HepG2 (cell line): ENCODE data around the gene SPAG6. TPM values are rescaled to one million over a fixed set of nuclear protein-coding genes. Genes with fewer than 3 reads are reported as not detected.
A peak's percentile ranks its signal among the peaks of the same experiment; 100 is the strongest.

ENCODE experiments used
- BORCS8-MEF2B ChIP-seq: sonication (generic); formaldehyde crosslinking; IDR thresholded peaks from 2 replicates; pipeline ENCODE4 v1.8.0; 2022; ENCODE audit warnings: mild to moderate bottlenecking, missing genetic modification reagents
- FOXC1 ChIP-seq: sonication (generic); formaldehyde crosslinking; IDR thresholded peaks from 2 replicates; pipeline ENCODE4 v1.8.0; 2022; ENCODE audit warnings: mild to moderate bottlenecking, missing genetic modification reagents, borderline replicate concordance
- GLI4 ChIP-seq: sonication (generic); formaldehyde crosslinking; IDR thresholded peaks from 2 replicates; pipeline ENCODE4 v1.5.1; 2020; ENCODE audit warnings: missing genetic modification reagents, mild to moderate bottlenecking, moderate library complexity, borderline replicate concordance
- IRX3 ChIP-seq: sonication (generic); formaldehyde crosslinking; IDR thresholded peaks from 2 replicates; pipeline ENCODE4 v1.8.1; 2023; ENCODE audit warnings: mild to moderate bottlenecking, low read depth, missing genetic modification reagents, borderline replicate concordance
- KLF6 ChIP-seq: IDR thresholded peaks from 2 replicates; pipeline ENCODE4 v1.8.0; 2016; ENCODE audit warnings: missing biosample characterization, missing genetic modification reagents
- NFKBIZ ChIP-seq: IDR thresholded peaks from 2 replicates; pipeline ENCODE4 v1.6.1; 2018; ENCODE audit warnings: missing genetic modification reagents, missing compliant biosample characterization
- NR2F6 ChIP-seq, 2 experiments: IDR thresholded peaks; 2 replicates each; pipeline ENCODE4 v1.6.1; 2016; ENCODE audit warnings: antibody characterized with exemption in 1 of 2, mild to moderate bottlenecking in 1 of 2
- RBM39 ChIP-seq: fragments of 200-400 bp; formaldehyde crosslinking; IDR thresholded peaks from one replicate; pipeline ENCODE4 v1.6.1; 2018; ENCODE audit warnings: antibody characterized with exemption, mild to moderate bottlenecking, low read depth, low read length; ENCODE audit not compliant: poor library complexity, severe bottlenecking
- REST ChIP-seq, 2 experiments: IDR thresholded peaks; 2 replicates each; pipeline ENCODE4 v1.6.1; 2011 to 2012; ENCODE audit warnings: low read length in 2 of 2, borderline replicate concordance in 1 of 2, low read depth in 1 of 2, mild to moderate bottlenecking in 1 of 2, moderate library complexity in 1 of 2
- SP1 ChIP-seq, 2 experiments: fragments of 450-650 bp in 1 of 2; sonication (generic) in 1 of 2; formaldehyde crosslinking in 1 of 2; IDR thresholded peaks; 2 replicates each; pipeline versions ENCODE4 v1.4.0 to v1.6.1; 2016 to 2020; ENCODE audit warnings: missing genetic modification reagents in 1 of 2
- UBTF ChIP-seq: sonication (generic); formaldehyde crosslinking; IDR thresholded peaks from 2 replicates; pipeline ENCODE4 v1.4.0; 2020; ENCODE audit warnings: mild to moderate bottlenecking, missing genetic modification reagents
- ZBTB2 ChIP-seq: sonication (generic); formaldehyde crosslinking; IDR thresholded peaks from 2 replicates; pipeline ENCODE4 v1.8.0; 2022; ENCODE audit warnings: low read depth, missing genetic modification reagents
- ZC3H13 ChIP-seq: sonication (generic); formaldehyde crosslinking; IDR thresholded peaks from 2 replicates; pipeline ENCODE4 v1.8.1; 2023; ENCODE audit warnings: mild to moderate bottlenecking, missing genetic modification reagents, moderate library complexity
- ZFP82 ChIP-seq: sonication (generic); formaldehyde crosslinking; IDR thresholded peaks from 2 replicates; pipeline ENCODE4 v1.5.1; 2020; ENCODE audit warnings: mild to moderate bottlenecking, missing genetic modification reagents, borderline replicate concordance
- ZFX ChIP-seq: sonication (generic); formaldehyde crosslinking; IDR thresholded peaks from 2 replicates; pipeline ENCODE4 v1.4.0; 2020; ENCODE audit warnings: mild to moderate bottlenecking, low read depth, missing genetic modification reagents, moderate library complexity
- ZMYM2 ChIP-seq: sonication (generic); formaldehyde crosslinking; IDR thresholded peaks from 2 replicates; pipeline ENCODE4 v1.8.0; 2022; ENCODE audit warnings: mild to moderate bottlenecking, missing genetic modification reagents
- ZNF326 ChIP-seq: sonication (generic); formaldehyde crosslinking; IDR thresholded peaks from 2 replicates; pipeline ENCODE4 v1.4.0; 2020; ENCODE audit warnings: missing genetic modification reagents, borderline replicate concordance
- ZNF619 ChIP-seq: sonication (generic); formaldehyde crosslinking; IDR thresholded peaks from 2 replicates; pipeline ENCODE4 v1.4.0; 2020; ENCODE audit warnings: mild to moderate bottlenecking, missing genetic modification reagents
- ZNF768 ChIP-seq: sonication (generic); formaldehyde crosslinking; IDR thresholded peaks from 2 replicates; pipeline ENCODE4 v1.4.0; 2020; ENCODE audit warnings: missing genetic modification reagents
- polyA plus RNA-seq, 8 experiments: library from polyadenylated mRNA; depleted of rRNA in 3 of 8; stranded (reverse) in 7 of 8; unstranded in 1 of 8; fragments of >200 nt; fragmentation: Illumina TruSeq in 4 of 8; extraction: Trizol in 4 of 8; gene quantifications; 2 replicates each; pipeline versions ENCODE4 v1.2.1 to v1.2.3, GENCODE V29; 2011 to 2016; ENCODE audit warnings: low read depth in 4 of 8, missing spikeins in 1 of 8, mixed read lengths in 1 of 8; ENCODE audit not compliant: insufficient read depth in 1 of 8
- total RNA-seq, 5 experiments: library from RNA; depleted of rRNA; stranded (reverse); fragments of >200 nt; fragmentation: Illumina TruSeq; extraction: Trizol; gene quantifications; 2 replicates each; pipeline ENCODE4 v1.2.3, GENCODE V29; 2016; ENCODE audit warnings: low read depth in 1 of 5

Gene SPAG6
- total and polyA plus RNA-seq, 2 of the 13 experiments (the other 11 are each of a cell fraction or from before 2014, with no cell fraction given): not detected

- TF ChIP-seq UBTF (CRISPR knock-in tag) (peak; percentile 71; the same call in 1 of the 2 replicates), ZNF768 (CRISPR knock-in tag) (peak; percentile 67; the same call in 1 of the 2 replicates), RBM39 (peak; percentile 77), ZFX (CRISPR knock-in tag) (peak; percentile 68), IRX3 (CRISPR knock-in tag) (no peak), ZFP82 (CRISPR knock-in tag) (peak; percentile 71; the same call in 1 of the 2 replicates), NFKBIZ (CRISPR knock-in tag) (no peak), SP1 (IDR thresholded peaks at IDR 0.05) (no peak), SP1 (CRISPR knock-in tag; IDR thresholded peaks at IDR 0.05) (no peak), REST (IDR thresholded peaks at IDR 0.05; ENCODE audit: borderline replicate concordance in 1 of 2, low read depth in 1 of 2, low read length in 2 of 2) (peak in 1 of 2 experiments; percentile 38; a peak in 1 of 4 replicates), ZMYM2 (CRISPR knock-in tag) (no peak), FOXC1 (CRISPR knock-in tag) (0 out of 2 replicates have a peak, but pooled peaks have one; percentile 62), KLF6 (CRISPR knock-in tag) (no peak), ZBTB2 (CRISPR knock-in tag) (0 out of 2 replicates have a peak, but pooled peaks have one; percentile 42), ZNF619 (no peak), ZC3H13 (CRISPR knock-in tag) (no peak), GLI4 (no peak), NR2F6 (IDR thresholded peaks at IDR 0.05) (no peak), NR2F6 (CRISPR knock-in tag; IDR thresholded peaks at IDR 0.05) (no peak), ZNF326 (CRISPR knock-in tag) (no peak), BORCS8-MEF2B (CRISPR knock-in tag) (peak; percentile 64; the same call in 1 of the 2 replicates)
These were observed 24.0 kb upstream of the SPAG6 start (continued) for GRCh38 chr10:22321156-22321923.
